PFSK-1 (cell line): ENCODE data around the gene TMEM205.

ENCODE experiments used
- POLR2AphosphoS5 ChIP-seq: IDR thresholded peaks from 2 replicates; pipeline ENCODE4 v1.6.1; 2012; ENCODE audit warnings: low read depth, mild to moderate bottlenecking, control low read depth, low read length, moderate library complexity
- SIN3A ChIP-seq: IDR thresholded peaks from 2 replicates; pipeline ENCODE4 v1.6.1; 2012; ENCODE audit warnings: mild to moderate bottlenecking, low read length, moderate library complexity, borderline replicate concordance; ENCODE audit not compliant: insufficient read depth
- TAF1 ChIP-seq: IDR thresholded peaks from 2 replicates; pipeline ENCODE4 v1.6.1; 2012; ENCODE audit warnings: low read length, control low read depth, borderline replicate concordance; ENCODE audit not compliant: insufficient read depth

- TF ChIP-seq TAF1 (no peak), SIN3A (no peak), POLR2AphosphoS5 (no peak)
These were observed 24.6 kb downstream of the TMEM205 start for GRCh38 chr19:11321191-11322126.
